SK-N-MC (cell line): ENCODE measurements around the gene FFAR1.

Source experiments
- EZH2 ChIP-seq: fragments of 200-600 bp; sonication (generic); IDR thresholded peaks from one replicate; pipeline ENCODE4 v1.6.1; 2017; ENCODE audit warnings: antibody characterized with exemption
- FOXP2 ChIP-seq: optimal IDR thresholded peaks from 2 replicates; pipeline ENCODE3; 2011; ENCODE audit warnings: mild to moderate bottlenecking, moderate library complexity; ENCODE audit not compliant: insufficient read depth; ENCODE audit errors: extremely low read length, control extremely low read depth
- POLR2AphosphoS5 ChIP-seq: IDR thresholded peaks from 2 replicates; pipeline ENCODE4 v1.6.1; 2012; ENCODE audit warnings: mild to moderate bottlenecking, low read depth, low read length, borderline replicate concordance

- TF ChIP-seq EZH2 (no peak), FOXP2 (no peak), POLR2AphosphoS5 (no peak)
Observed at GRCh38 chr19:35352448-35353304, 5.0 kb downstream of the FFAR1 start.
